H1 (cell line): ENCODE data around the gene FBXO7.

Source experiments
- EZH2 ChIP-seq: fragments of 200-600 bp; sonication (generic); IDR thresholded peaks from 2 replicates; pipeline ENCODE4 v1.7.1; 2012; ENCODE audit warnings: low read depth, mild to moderate bottlenecking, moderate library complexity, low read length, inconsistent platforms; ENCODE audit not compliant: severe bottlenecking
- SIN3A ChIP-seq, 2 experiments: IDR thresholded peaks in 1 of 2; conservative IDR thresholded peaks in 1 of 2; 2 replicates each; pipeline ENCODE4 v1.6.1; 2011 to 2012; ENCODE audit warnings: low read length in 2 of 2, improper control_type of control experiment in 1 of 2, low read depth in 1 of 2, mild to moderate bottlenecking in 1 of 2
- SP2 ChIP-seq: IDR thresholded peaks from 2 replicates; pipeline ENCODE4 v1.6.1; 2012; ENCODE audit warnings: mild to moderate bottlenecking, low read length, inconsistent platforms

- no peak for TF ChIP-seq SP2
- TF ChIP-seq EZH2, result no peak
- TF ChIP-seq SIN3A (conservative IDR thresholded peaks at IDR 0.05 in 1 of 2, IDR thresholded peaks at IDR 0.05 in 1 of 2; ENCODE audit: low read depth in 1 of 2, low read length in 2 of 2), result no peak
Observed at GRCh38 chr22:32426881-32427280, 47.7 kb upstream of the FBXO7 start.
